Ascending aorta (tissue), 2 donors: ENCODE results near the gene NDUFA9. TPM values are rescaled to one million over a fixed set of nuclear protein-coding genes. Genes with fewer than 3 reads are reported as not detected.

Experiments used
- DNase-seq, 2 donors: peaks; one replicate each; pipeline ENCODE4 v3.0.0-alpha.2; 2019; ENCODE audit warnings: low spot score in 2 of 2
- H3K27ac ChIP-seq, 2 donors: fragments of 200-600 bp; sonication (generic); one replicate each; pipeline ENCODE4 v1.5.1; 2016 to 2017; ENCODE audit warnings: mild to moderate bottlenecking in 1 of 2
- H3K27me3 ChIP-seq: fragments of 200-600 bp; sonication (generic); one replicate; pipeline ENCODE4 v1.5.1; 2017
- H3K36me3 ChIP-seq, 2 donors: fragments of 200-600 bp; sonication (generic); one replicate each; pipeline ENCODE4 v1.5.1; 2016
- H3K4me1 ChIP-seq, 2 donors: fragments of 200-600 bp; sonication (generic); one replicate each; pipeline ENCODE4 v1.5.1; 2016 to 2017; ENCODE audit warnings: mild to moderate bottlenecking in 1 of 2
- H3K4me3 ChIP-seq, 2 donors: fragments of 200-600 bp; sonication (generic); one replicate each; pipeline ENCODE4 v1.5.1; 2016 to 2017; ENCODE audit warnings: mild to moderate bottlenecking in 1 of 2
- H3K9me3 ChIP-seq, 2 donors: fragments of 200-600 bp; sonication (generic); one replicate each; pipeline ENCODE4 v1.5.1; 2016
- intact Hi-C: fragments of 100-400 bp; cut with DNase I; formaldehyde crosslinking; loops from one replicate; pipeline ENCODE4 v1.15.1; 2023
- total RNA-seq: library from RNA; depleted of rRNA; stranded (reverse); fragments of >200 nt; gene quantifications from one replicate; pipeline ENCODE4 v1.1.0, GENCODE V29; 2016
- TF ChIP-seq, protein P1 (sequence below), 3 experiments: fragments of 200-600 bp in 2 of 3; fragments of 450-650 bp in 1 of 3; sonication (generic) in 2 of 3; IDR thresholded peaks; one replicate each; pipeline ENCODE4 v1.5.1; 2016 to 2019; ENCODE audit warnings: antibody characterized with exemption in 3 of 3, mild to moderate bottlenecking in 1 of 3, moderate library complexity in 1 of 3

NDUFA9 gene
- total RNA-seq, 1 donor from 2014 or later = 1.5 TPM

DNA sequence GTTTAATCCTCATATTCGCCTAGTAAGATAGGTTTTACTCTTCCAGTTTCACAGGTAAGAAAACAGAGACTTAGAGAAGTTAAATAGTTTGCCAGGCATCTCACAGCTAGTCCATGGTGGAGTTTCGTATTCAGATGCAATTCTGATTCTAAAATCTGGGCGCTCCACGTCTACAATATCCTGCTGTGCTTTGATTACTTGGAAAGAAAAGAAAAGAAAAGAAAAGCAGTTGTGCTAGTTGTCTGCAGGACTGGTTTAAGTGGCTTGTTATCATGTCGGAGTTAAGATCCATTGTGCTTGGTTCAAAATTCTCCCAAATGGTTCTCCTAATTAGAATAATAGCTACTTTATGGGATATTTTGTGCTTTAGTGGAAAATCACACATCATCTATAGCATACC is 18.7 kb upstream of the NDUFA9 start:
- Histone ChIP-seq H3K9me3 (no peaks in the 10 kb centered on the region), H3K27me3 (no peaks in the 10 kb centered on the region), H3K4me1 (no peaks in the 10 kb centered on the region), H3K27ac (no peak overlapping the region), H3K4me3 (no peak overlapping the region), H3K36me3 (no peaks in the 10 kb centered on the region)
- intact Hi-C loops = no loop called here
- no peak for DNase-seq
- TF ChIP-seq, protein P1, sequence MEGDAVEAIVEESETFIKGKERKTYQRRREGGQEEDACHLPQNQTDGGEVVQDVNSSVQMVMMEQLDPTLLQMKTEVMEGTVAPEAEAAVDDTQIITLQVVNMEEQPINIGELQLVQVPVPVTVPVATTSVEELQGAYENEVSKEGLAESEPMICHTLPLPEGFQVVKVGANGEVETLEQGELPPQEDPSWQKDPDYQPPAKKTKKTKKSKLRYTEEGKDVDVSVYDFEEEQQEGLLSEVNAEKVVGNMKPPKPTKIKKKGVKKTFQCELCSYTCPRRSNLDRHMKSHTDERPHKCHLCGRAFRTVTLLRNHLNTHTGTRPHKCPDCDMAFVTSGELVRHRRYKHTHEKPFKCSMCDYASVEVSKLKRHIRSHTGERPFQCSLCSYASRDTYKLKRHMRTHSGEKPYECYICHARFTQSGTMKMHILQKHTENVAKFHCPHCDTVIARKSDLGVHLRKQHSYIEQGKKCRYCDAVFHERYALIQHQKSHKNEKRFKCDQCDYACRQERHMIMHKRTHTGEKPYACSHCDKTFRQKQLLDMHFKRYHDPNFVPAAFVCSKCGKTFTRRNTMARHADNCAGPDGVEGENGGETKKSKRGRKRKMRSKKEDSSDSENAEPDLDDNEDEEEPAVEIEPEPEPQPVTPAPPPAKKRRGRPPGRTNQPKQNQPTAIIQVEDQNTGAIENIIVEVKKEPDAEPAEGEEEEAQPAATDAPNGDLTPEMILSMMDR (IDR thresholded peaks at IDR 0.05) = no peak

GRCh38 chr12:4643747-4644146 is 5.2 kb upstream of the NDUFA9 start:
- intact Hi-C loops = no loop called here
- TF ChIP-seq, protein P1 (IDR thresholded peaks at IDR 0.05) = no peak
- Histone ChIP-seq H3K9me3 (no peaks in the 10 kb centered on the region), H3K27ac (no peak overlapping the region), H3K27me3 (no peaks in the 10 kb centered on the region), H3K4me3 (no peak overlapping the region), H3K4me1 (peaks cover 0 to 3% of the 10 kb centered on the region in 2 donors), H3K36me3 (no peaks in the 10 kb centered on the region)
- DNase-seq = no peak

DNA sequence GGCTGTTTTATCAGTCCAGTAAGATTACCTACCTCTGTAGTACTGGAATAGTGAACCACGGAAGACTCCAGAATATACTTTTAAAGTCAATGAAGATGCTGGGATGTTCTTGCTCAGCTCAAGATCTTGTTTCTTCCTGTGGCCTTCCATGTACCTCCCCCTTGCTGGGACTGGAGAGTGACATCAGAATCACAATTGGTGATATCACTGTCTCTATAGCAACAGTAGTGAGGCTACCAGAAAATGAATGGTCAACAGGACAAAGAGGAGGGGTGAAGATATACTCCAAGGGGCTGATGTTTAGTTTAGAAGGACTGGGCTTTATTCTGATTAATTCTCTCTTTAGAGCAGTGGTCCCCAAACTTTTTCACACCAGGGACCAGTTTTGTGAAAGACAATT is 3.9 kb upstream of the NDUFA9 start:
- Histone ChIP-seq H3K27ac (no peak overlapping the region), H3K9me3 (no peaks in the 10 kb centered on the region), H3K4me1 (peaks cover 6 to 9% of the 10 kb centered on the region in 2 donors), H3K36me3 (no peaks in the 10 kb centered on the region), H3K4me3 (no peak overlapping the region), H3K27me3 (no peaks in the 10 kb centered on the region)
- intact Hi-C loops = no loop called here
- TF ChIP-seq, protein P1 (IDR thresholded peaks at IDR 0.05) = no peak
- no peak for DNase-seq

DNA sequence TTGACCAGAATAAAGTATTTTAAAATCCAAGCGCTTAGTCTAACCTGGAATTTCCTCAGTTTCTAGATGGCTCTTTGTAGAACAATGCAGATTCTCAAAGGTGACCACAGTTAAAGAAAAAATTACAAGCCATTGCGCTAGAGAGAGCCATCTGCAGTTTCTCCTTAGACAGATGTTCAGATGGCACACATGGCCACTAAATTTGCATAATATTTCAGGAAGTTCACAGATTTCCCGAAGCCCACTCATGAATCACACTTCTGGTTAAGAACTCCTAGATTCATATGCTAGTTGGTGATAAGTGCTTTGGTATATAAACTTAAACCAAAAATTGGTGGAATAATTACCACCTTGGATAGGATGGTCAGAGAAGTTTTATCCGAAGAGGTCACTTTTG is 812 bp upstream of the NDUFA9 start:
- TF ChIP-seq, protein P1 (IDR thresholded peaks at IDR 0.05) = no peak
- Histone ChIP-seq H3K4me3 (peak overlapping the region; percentile 72 to 87), H3K4me1 (peaks cover 8 to 15% of the 10 kb centered on the region in 2 donors), H3K27ac (peak overlapping the region; percentile 86), H3K27me3 (no peaks in the 10 kb centered on the region), H3K9me3 (no peaks in the 10 kb centered on the region), H3K36me3 (no peaks in the 10 kb centered on the region)
- intact Hi-C loops = loop anchor here (2.0 kb wide), 3 partner anchors 43 to 327 kb away; partner anchors contain the start of genes RAD51AP1 and TIGAR
- DNase-seq = no peak

DNA sequence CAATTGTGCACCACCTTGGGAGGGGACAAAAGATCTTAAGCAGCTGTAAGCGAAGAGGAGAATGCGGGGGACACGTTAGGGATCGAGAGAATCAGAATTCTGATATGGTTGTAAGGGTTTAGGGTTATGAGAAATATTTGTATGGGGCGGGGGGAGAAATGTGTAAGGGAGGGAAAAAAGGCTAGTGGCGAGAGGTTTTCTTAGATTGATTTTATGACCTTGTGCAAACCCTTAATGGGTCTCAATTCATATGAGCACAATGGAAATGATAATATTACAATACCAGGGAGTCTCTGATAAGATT is 396 bp downstream of the NDUFA9 start:
- Histone ChIP-seq H3K36me3 (peaks cover 0 to under 1% of the 10 kb centered on the region in 2 donors), H3K27ac (peak overlapping the region; percentile 86), H3K4me1 (peaks cover 8 to 15% of the 10 kb centered on the region in 2 donors), H3K4me3 (peak overlapping the region; percentile 72 to 87), H3K9me3 (no peaks in the 10 kb centered on the region), H3K27me3 (no peaks in the 10 kb centered on the region)
- intact Hi-C loops = loop anchor here (2.0 kb wide), 3 partner anchors 45 to 329 kb away; partner anchors contain the start of genes RAD51AP1 and TIGAR
- DNase-seq = no peak
- TF ChIP-seq, protein P1 (IDR thresholded peaks at IDR 0.05) = no peak

GRCh38 chr12:4653257-4653656 is 4.3 kb downstream of the NDUFA9 start:
- TF ChIP-seq, protein P1 (IDR thresholded peaks at IDR 0.05) = no peak
- intact Hi-C loops = no loop called here
- Histone ChIP-seq H3K36me3 (peaks cover 31 to 35% of the 10 kb centered on the region in 2 donors), H3K27ac (no peak overlapping the region), H3K4me1 (peaks cover 8 to 12% of the 10 kb centered on the region in 2 donors), H3K9me3 (no peaks in the 10 kb centered on the region), H3K27me3 (no peaks in the 10 kb centered on the region), H3K4me3 (no peak overlapping the region)
- DNase-seq = no peak
